Activated CD4-positive, alpha-beta T cell treated with anti-CD3 and anti-CD28 coated beads for 4 hours (primary cell): ENCODE results near the gene GPR171.
A peak's percentile ranks its signal among the peaks of the same experiment; 100 is the strongest.
"Not testable (repeated sequence)": the region's sequence is repeated elsewhere in the genome, so short reads cannot be mapped to it uniquely, and the experiment has no call there.

ENCODE experiments used
- DNase-seq, 2 donors: peaks; one replicate each; pipeline ENCODE4 v3.0.0-alpha.2; 2020

The GPR171 gene

DNA sequence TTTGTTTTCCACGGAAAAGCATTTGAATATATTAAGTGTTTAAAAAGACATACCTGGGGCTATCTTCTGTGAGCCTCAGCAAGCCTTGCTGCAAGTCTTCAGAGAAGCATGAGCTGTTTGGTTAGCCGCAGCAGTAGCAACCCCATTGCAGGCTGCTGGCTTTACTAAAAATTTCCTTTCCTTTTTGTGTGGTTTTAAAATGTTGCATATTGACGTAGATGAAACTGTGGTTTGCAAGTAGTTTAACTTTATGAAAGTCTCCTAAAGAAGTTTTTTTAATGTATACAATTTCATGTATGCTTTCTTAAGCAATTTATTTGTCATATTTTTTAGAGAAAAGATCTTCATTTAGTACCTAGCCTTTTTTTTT lies at the start of gene GPR171:
Gene GPR171 (minus strand): TSS at position 166 of the 370 bp plus-strand sequence. CDS start 3,830 bp downstream, outside the sequence.
- DNase-seq: peak; percentile 64 to 68

- no peak for DNase-seq
Measured at GRCh38 chr3:151248772-151249337, 45.8 kb upstream of the GPR171 start.

- not testable (repeated sequence) for DNase-seq
Measured at GRCh38 chr3:151242006-151242405, 39.0 kb upstream of the GPR171 start.

DNA sequence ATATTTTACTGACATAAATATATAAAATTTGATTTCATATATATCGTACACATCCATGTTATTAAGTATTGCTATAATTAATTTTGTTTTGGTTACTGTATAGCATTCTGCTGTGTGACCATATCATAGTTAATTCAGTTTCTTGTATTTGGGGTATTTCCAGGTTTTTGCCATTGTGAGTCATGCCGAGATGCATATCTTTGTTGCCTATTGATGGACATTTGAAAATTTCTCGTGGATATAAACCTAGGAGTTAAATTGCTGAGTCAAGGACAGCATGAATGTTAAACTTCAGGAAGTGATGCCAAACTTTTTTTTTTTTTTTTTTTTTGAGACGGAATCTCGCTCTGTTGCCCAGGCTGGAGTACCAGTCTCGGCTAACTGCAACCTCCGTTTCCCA lies 33.7 kb upstream of the GPR171 start:
- no peak for DNase-seq

GRCh38 chr3:151236316-151236715 lies 33.3 kb upstream of the GPR171 start:
- DNase-seq: no peak

- no peak for DNase-seq
Measured at GRCh38 chr3:151234825-151235224, 31.8 kb upstream of the GPR171 start.

DNA sequence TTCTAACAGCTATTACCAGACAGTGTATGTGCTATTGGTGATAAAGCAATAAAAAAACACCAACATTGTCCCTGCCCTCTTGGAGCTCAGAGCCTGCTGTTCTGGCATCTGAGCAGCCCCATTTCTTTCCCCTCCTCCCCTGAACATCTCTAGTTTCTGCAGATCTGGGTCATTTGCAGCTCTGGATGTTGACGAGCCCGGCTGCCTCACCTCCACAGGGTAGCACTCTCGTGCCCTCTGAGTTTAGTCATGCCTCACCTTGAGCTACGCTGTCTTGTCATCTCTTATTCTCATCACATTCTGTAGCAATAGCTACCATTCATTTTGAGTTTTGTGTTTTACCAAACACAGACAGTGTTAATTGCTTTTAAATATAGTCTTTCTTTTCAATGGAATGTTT lies 30.0 kb upstream of the GPR171 start:
- DNase-seq: no peak

- DNase-seq: not testable (repeated sequence)
Measured at GRCh38 chr3:151232403-151232802, 29.4 kb upstream of the GPR171 start.

DNA sequence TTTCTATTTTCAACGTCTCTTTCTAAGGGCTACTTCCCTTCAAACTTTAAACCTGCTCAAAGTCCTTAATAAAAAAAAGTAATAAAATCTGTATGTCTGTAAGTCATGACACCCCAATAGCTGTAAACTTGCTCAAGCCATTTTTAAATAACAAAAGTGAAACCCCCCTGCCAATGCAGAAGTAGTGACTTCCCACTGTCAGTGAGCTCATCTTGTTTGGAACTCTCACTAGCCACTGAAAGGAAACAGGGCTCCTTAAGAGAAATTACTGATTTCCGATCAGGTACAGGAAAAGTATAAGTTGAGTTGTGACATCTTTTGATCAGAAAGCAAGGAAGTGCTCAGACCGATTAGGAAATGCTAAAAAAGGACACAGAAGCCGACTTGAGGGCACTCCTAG lies 27.6 kb upstream of the GPR171 start:
- no peak for DNase-seq

DNA sequence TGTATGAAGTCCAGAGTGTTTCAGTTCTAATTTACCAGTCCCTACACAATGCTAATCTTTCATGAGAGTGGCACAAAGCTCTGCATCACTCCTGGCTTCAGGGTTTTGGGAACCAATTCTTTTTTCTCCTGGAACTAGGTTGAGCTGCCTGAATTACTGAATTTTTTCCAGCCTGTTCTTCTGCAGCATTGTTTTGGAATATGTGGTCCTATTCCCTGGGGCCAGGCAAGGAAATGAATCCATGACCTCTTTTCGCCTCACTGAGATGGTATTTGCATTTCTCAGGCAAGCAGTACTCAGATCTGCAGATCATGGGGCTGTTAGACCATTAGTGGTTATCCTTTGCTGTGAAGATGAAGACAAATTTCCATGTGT lies 25.6 kb upstream of the GPR171 start:
- DNase-seq: no peak

GRCh38 chr3:151227807-151228665 lies 25.0 kb upstream of the GPR171 start:
- peak; percentile 74 to 85 for DNase-seq

DNA sequence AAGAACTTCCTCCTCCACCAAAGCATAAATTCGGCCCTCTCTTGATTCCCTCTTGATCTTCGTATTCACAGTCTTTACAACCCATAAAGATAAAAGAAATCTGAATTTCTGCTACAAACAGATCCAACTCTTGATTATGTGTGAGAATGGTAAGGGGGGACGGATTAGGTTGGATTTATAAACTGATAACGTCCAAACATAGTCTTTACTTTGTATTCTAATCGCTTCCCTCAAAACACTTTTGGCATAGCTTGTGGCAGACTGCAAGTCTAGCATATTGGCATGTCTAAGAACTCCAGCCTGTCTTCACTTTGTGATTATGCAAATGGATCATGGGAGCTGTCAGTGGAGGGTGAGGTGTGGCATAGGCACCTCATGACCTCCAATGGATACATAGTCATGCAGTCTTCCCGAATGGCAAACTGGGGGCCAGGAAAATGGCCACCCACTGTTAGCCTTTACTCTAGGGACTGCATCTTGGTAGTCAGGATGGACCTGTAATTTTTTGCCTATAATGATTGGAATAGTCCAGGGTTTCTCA lies 24.3 kb upstream of the GPR171 start:
- no peak for DNase-seq

DNA sequence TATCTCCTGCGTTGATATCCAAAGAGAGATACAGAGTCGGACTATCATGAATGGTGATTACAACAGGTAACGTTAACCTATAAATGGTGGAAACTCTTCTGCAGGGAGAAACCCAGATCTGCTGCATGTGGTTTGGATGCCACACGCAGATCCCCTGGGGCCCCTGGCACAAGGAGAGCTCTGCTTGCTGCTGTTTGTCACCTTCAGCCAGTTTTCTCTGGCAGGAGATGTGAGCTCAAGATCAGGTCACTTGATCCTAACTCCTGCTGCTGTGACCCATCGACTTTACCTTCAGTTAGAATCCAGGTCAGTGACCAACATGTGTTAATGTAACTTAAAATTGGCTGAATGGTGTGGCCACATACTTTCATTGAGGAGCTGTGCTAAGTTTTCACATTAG lies 23.8 kb upstream of the GPR171 start:
- no peak for DNase-seq

DNA sequence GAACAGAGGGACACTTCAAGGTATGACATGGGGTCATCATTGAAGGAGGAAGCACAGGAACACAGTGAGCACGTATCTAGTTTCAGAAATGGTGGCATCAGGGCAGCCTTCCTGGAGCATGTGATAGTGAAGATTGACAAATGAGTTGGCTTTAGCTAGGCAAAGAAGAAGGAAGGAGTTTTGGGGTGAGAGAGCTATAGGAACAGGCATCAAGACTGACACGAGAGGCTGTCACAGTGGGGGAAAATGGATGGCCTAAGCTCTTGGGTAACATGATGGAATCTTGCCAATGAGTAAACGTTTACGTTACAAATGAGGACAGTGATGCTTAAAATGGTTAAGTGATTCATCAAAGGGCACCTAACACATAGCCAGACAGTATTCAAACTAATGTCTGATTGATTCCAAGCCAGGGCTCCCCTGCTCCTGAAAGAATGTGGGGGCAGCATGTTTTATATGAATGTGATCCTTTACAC lies 23.1 kb upstream of the GPR171 start:
- no peak for DNase-seq

- DNase-seq: no peak
Measured at GRCh38 chr3:151225040-151225975, 22.3 kb upstream of the GPR171 start.

DNA sequence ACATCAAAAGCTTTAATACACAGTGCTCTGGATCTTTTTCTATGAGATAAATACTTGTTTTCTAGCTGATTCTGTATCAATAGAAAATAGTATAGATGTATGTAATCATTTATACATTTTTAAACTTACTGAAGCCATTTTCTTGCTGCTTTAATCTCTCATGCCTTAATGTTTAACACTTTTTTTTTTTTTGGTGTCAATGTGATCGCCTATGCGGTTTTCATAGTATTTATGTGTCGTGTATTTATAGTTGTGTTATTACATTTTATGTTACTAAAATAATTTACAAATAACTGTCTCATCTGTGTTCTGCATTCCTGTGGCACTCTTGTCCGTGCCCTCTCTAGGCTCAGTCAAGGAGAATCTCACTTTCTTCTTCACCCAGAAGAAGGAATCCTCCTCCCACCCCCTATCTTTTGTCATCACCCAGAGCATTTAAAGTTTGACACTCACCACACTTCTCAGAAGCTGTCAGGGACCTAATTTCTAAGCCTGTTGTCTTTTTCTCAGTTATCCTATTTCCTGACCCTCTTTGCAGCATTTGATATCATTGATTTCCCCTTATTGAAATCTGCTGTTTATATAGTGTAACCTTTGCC lies 21.4 kb upstream of the GPR171 start:
- DNase-seq: no peak

GRCh38 chr3:151219056-151219455 lies 16.0 kb upstream of the GPR171 start:
- no peak for DNase-seq

GRCh38 chr3:151218136-151218535 lies 15.1 kb upstream of the GPR171 start:
- DNase-seq: no peak

DNA sequence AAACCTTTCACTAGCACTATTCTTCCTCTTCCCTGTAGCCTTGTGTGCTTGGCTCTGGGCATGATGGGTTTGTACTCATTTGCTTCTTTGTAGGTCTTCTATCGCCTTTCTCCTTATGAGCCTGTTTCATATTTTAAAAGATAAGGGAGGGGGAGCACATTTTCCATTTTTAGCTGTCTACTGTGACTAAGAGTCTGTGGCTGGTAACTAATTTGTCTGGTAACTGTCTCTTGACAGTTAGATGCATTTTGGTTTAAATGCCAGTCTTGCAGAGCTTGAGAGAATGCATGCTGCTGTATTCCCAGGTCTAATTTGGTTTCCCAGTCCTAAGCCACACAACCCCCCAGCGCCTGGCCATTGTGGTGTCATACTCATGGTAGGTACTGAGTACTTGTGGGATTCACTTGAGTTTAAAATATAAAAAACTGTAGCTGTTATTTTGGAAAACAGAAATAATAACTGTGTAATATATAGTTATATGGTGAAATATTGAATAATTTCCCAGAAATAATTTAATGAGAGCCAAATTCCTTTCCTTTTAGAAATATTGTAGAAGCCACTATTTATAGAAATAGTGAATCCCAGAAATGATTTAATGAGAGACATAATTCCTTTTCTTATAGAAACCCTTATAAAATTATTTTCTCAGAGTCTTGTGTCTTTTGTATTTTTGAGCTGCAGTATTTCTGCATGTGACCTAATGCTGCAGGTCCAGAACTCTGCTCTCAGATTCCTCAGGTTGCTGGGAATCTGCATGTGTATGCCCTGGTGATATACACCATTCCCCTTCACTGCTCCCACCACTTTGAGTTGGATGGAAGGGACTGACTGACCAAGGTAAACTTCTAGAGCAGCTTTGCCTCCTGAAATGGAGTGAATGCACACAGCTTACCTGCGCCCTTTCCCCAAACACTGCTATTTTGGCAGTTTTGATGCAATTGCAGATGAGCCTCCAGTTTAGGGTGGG lies 13.9 kb upstream of the GPR171 start:
- no peak for DNase-seq

GRCh38 chr3:151214459-151214858 lies 11.4 kb upstream of the GPR171 start:
- DNase-seq: no peak

- no peak for DNase-seq
Measured at GRCh38 chr3:151213881-151214280, 10.9 kb upstream of the GPR171 start.
